ENCODE data around the gene EIF1. TPM values are rescaled to one million over a fixed set of nuclear protein-coding genes. Genes with fewer than 3 reads are reported as not detected.
"Not testable (repeated sequence)": the region's sequence is repeated elsewhere in the genome, so short reads cannot be mapped to it uniquely, and the experiment has no call there.

The EIF1 gene
- 57.0 and 60.1 TPM in 2 replicates for total RNA-seq (2012; rRNA removed)

GRCh38 chr17:41688641-41689496 lies at the start of gene EIF1:
EIF1 (plus strand) TSS chr17:41688885; CDS start chr17:41689039, 154 bp downstream.
- no peaks in the 10 kb centered on the region for H3K9me3 ChIP-seq (replicated peaks; ENCODE audit: low read length)
- H3K4me3 ChIP-seq (ENCODE audit: low read length): peak within 1 kb of the TSS; percentile 90
- H3K9ac ChIP-seq (ENCODE audit: low read depth, low read length): peak within 1 kb of the TSS; percentile 100
- peaks cover 42% of the 10 kb centered on the region for H3K36me3 ChIP-seq (ENCODE audit: insufficient read depth, low read length)
- peak within 1 kb of the TSS; percentile 99 for H3K4me2 ChIP-seq (ENCODE audit: low read length)
- H3K4me1 ChIP-seq (ENCODE audit: control insufficient read depth, insufficient read depth, low read length): peaks cover 19% of the 10 kb centered on the region
- peaks cover 6% of the 10 kb centered on the region for H3K27me3 ChIP-seq (ENCODE audit: control insufficient read depth, insufficient read depth, low read length)

- Histone ChIP-seq H3K4me2 (ENCODE audit: low read length) (no peak overlapping the region), H3K9ac (ENCODE audit: low read depth, low read length) (no peak overlapping the region), H3K27me3 (ENCODE audit: control insufficient read depth, insufficient read depth, low read length) (peaks cover 3% of the 10 kb centered on the region), H3K4me3 (ENCODE audit: low read length) (no peak overlapping the region), H3K4me1 (ENCODE audit: control insufficient read depth, insufficient read depth, low read length) (peaks cover 9% of the 10 kb centered on the region), H3K9me3 (replicated peaks; ENCODE audit: low read length) (no peaks in the 10 kb centered on the region), H3K36me3 (ENCODE audit: insufficient read depth, low read length) (no peaks in the 10 kb centered on the region)
These were observed 49.7 kb upstream of the EIF1 start for GRCh38 chr17:41638941-41639340.

GRCh38 chr17:41639492-41640473 lies 48.9 kb upstream of the EIF1 start:
- no peaks in the 10 kb centered on the region for H3K9me3 ChIP-seq (replicated peaks; ENCODE audit: low read length)
- H3K9ac ChIP-seq (ENCODE audit: low read depth, low read length): no peak overlapping the region
- H3K36me3 ChIP-seq (ENCODE audit: insufficient read depth, low read length): no peaks in the 10 kb centered on the region
- H3K4me3 ChIP-seq (ENCODE audit: low read length): no peak overlapping the region
- peaks cover 7% of the 10 kb centered on the region for H3K4me1 ChIP-seq (ENCODE audit: control insufficient read depth, insufficient read depth, low read length)
- no peak overlapping the region for H3K4me2 ChIP-seq (ENCODE audit: low read length)
- H3K27me3 ChIP-seq (ENCODE audit: control insufficient read depth, insufficient read depth, low read length): peaks cover 3% of the 10 kb centered on the region

- H3K4me3 ChIP-seq (ENCODE audit: low read length); H3K9me3 ChIP-seq (replicated peaks; ENCODE audit: low read length); H3K36me3 ChIP-seq (ENCODE audit: insufficient read depth, low read length); H3K27me3 ChIP-seq (ENCODE audit: control insufficient read depth, insufficient read depth, low read length); H3K9ac ChIP-seq (ENCODE audit: low read depth, low read length); H3K4me1 ChIP-seq (ENCODE audit: control insufficient read depth, insufficient read depth, low read length); H3K4me2 ChIP-seq (ENCODE audit: low read length): not testable (repeated sequence)
These were observed 48.1 kb upstream of the EIF1 start for GRCh38 chr17:41640596-41640995.

- H3K27me3 ChIP-seq (ENCODE audit: control insufficient read depth, insufficient read depth, low read length): no peaks in the 10 kb centered on the region
- H3K4me2 ChIP-seq (ENCODE audit: low read length): no peak overlapping the region
- H3K9me3 ChIP-seq (replicated peaks; ENCODE audit: low read length): no peaks in the 10 kb centered on the region
- peaks cover 8% of the 10 kb centered on the region for H3K4me1 ChIP-seq (ENCODE audit: control insufficient read depth, insufficient read depth, low read length)
- H3K36me3 ChIP-seq (ENCODE audit: insufficient read depth, low read length): no peaks in the 10 kb centered on the region
- no peak overlapping the region for H3K4me3 ChIP-seq (ENCODE audit: low read length)
- H3K9ac ChIP-seq (ENCODE audit: low read depth, low read length): no peak overlapping the region
These were observed 46.2 kb upstream of the EIF1 start for GRCh38 chr17:41642252-41643156.

GRCh38 chr17:41647038-41647813 lies 41.5 kb upstream of the EIF1 start:
- Histone ChIP-seq H3K9me3 (replicated peaks; ENCODE audit: low read length) (no peaks in the 10 kb centered on the region), H3K27me3 (ENCODE audit: control insufficient read depth, insufficient read depth, low read length) (no peaks in the 10 kb centered on the region), H3K4me2 (ENCODE audit: low read length) (peak overlapping the region; percentile 91), H3K36me3 (ENCODE audit: insufficient read depth, low read length) (no peaks in the 10 kb centered on the region), H3K9ac (ENCODE audit: low read depth, low read length) (no peak overlapping the region), H3K4me3 (ENCODE audit: low read length) (no peak overlapping the region), H3K4me1 (ENCODE audit: control insufficient read depth, insufficient read depth, low read length) (peaks cover 29% of the 10 kb centered on the region)

- H3K4me3 ChIP-seq (ENCODE audit: low read length): peak overlapping the region; percentile 67
- no peaks in the 10 kb centered on the region for H3K36me3 ChIP-seq (ENCODE audit: insufficient read depth, low read length)
- peaks cover 29% of the 10 kb centered on the region for H3K4me1 ChIP-seq (ENCODE audit: control insufficient read depth, insufficient read depth, low read length)
- H3K27me3 ChIP-seq (ENCODE audit: control insufficient read depth, insufficient read depth, low read length): no peaks in the 10 kb centered on the region
- no peaks in the 10 kb centered on the region for H3K9me3 ChIP-seq (replicated peaks; ENCODE audit: low read length)
- peak overlapping the region; percentile 91 for H3K4me2 ChIP-seq (ENCODE audit: low read length)
- peak overlapping the region; percentile 78 for H3K9ac ChIP-seq (ENCODE audit: low read depth, low read length)
These were observed 40.7 kb upstream of the EIF1 start for GRCh38 chr17:41647940-41648410.

GRCh38 chr17:41648411-41649195 lies 40.1 kb upstream of the EIF1 start:
- Histone ChIP-seq H3K4me2 (ENCODE audit: low read length) (peak overlapping the region; percentile 91), H3K27me3 (ENCODE audit: control insufficient read depth, insufficient read depth, low read length) (no peaks in the 10 kb centered on the region), H3K9ac (ENCODE audit: low read depth, low read length) (peak overlapping the region; percentile 78), H3K36me3 (ENCODE audit: insufficient read depth, low read length) (no peaks in the 10 kb centered on the region), H3K4me1 (ENCODE audit: control insufficient read depth, insufficient read depth, low read length) (peaks cover 29% of the 10 kb centered on the region), H3K9me3 (replicated peaks; ENCODE audit: low read length) (no peaks in the 10 kb centered on the region), H3K4me3 (ENCODE audit: low read length) (peak overlapping the region; percentile 67)

- Histone ChIP-seq H3K27me3 (ENCODE audit: control insufficient read depth, insufficient read depth, low read length) (no peaks in the 10 kb centered on the region), H3K9me3 (replicated peaks; ENCODE audit: low read length) (no peaks in the 10 kb centered on the region), H3K4me3 (ENCODE audit: low read length) (no peak overlapping the region), H3K4me2 (ENCODE audit: low read length) (no peak overlapping the region), H3K4me1 (ENCODE audit: control insufficient read depth, insufficient read depth, low read length) (peaks cover 29% of the 10 kb centered on the region), H3K36me3 (ENCODE audit: insufficient read depth, low read length) (no peaks in the 10 kb centered on the region), H3K9ac (ENCODE audit: low read depth, low read length) (no peak overlapping the region)
These were observed 38.7 kb upstream of the EIF1 start for GRCh38 chr17:41649923-41650519.

Data from skeletal muscle satellite cell (primary cell).